ENCODE results near the gene ADAMTSL3.
"Not testable (repeated sequence)": the region's sequence is repeated elsewhere in the genome, so short reads cannot be mapped to it uniquely, and the experiment has no call there.

The ADAMTSL3 gene

GRCh38 chr15:84006421-84006820 is 352.5 kb downstream of the ADAMTSL3 start:
- in situ Hi-C loops (cut with HindIII; ENCODE audit: low pct_ligation_motif_present, low pct_unique_long_range_greater_than_20kb, low sequenced_read_pairs) = no loop called here
- DNase-seq = no peak

- DNase-seq = no peak
- in situ Hi-C loops (cut with HindIII; ENCODE audit: low pct_ligation_motif_present, low pct_unique_long_range_greater_than_20kb, low sequenced_read_pairs) = no loop called here
Measured at GRCh38 chr15:84009616-84010015, 355.7 kb downstream of the ADAMTSL3 start.

- in situ Hi-C loops (cut with HindIII; ENCODE audit: low pct_ligation_motif_present, low pct_unique_long_range_greater_than_20kb, low sequenced_read_pairs) = no loop called here
Measured at GRCh38 chr15:84010246-84010645, 356.3 kb downstream of the ADAMTSL3 start.

GRCh38 chr15:84016371-84016770 is 362.4 kb downstream of the ADAMTSL3 start:
- in situ Hi-C loops (cut with HindIII; ENCODE audit: low pct_ligation_motif_present, low pct_unique_long_range_greater_than_20kb, low sequenced_read_pairs) = no loop called here
- DNase-seq = no peak

More at GRCh38 chr15:84010246-84010645, 356.3 kb downstream of the ADAMTSL3 start:
- no peak for DNase-seq

- no peak for DNase-seq
- in situ Hi-C loops (cut with HindIII; ENCODE audit: low pct_ligation_motif_present, low pct_unique_long_range_greater_than_20kb, low sequenced_read_pairs) = no loop called here
Measured at GRCh38 chr15:84022516-84022915, 368.6 kb downstream of the ADAMTSL3 start.

GRCh38 chr15:84023636-84024035 is 369.7 kb downstream of the ADAMTSL3 start:
- peak; percentile 34 for DNase-seq
- in situ Hi-C loops (cut with HindIII; ENCODE audit: low pct_ligation_motif_present, low pct_unique_long_range_greater_than_20kb, low sequenced_read_pairs) = no loop called here

GRCh38 chr15:84033793-84034553 is 380.1 kb downstream of the ADAMTSL3 start:
- in situ Hi-C loops (cut with HindIII; ENCODE audit: low pct_ligation_motif_present, low pct_unique_long_range_greater_than_20kb, low sequenced_read_pairs) = no loop called here

GRCh38 chr15:84034578-84035398 is 380.9 kb downstream of the ADAMTSL3 start:
- in situ Hi-C loops (cut with HindIII; ENCODE audit: low pct_ligation_motif_present, low pct_unique_long_range_greater_than_20kb, low sequenced_read_pairs) = no loop called here
- DNase-seq = peak; percentile 41

More at GRCh38 chr15:84033793-84034553, 380.1 kb downstream of the ADAMTSL3 start:
- no peak for DNase-seq

- DNase-seq = peak; percentile 56
- in situ Hi-C loops (cut with HindIII; ENCODE audit: low pct_ligation_motif_present, low pct_unique_long_range_greater_than_20kb, low sequenced_read_pairs) = no loop called here
Measured at GRCh38 chr15:84035399-84035766, 381.5 kb downstream of the ADAMTSL3 start.

GRCh38 chr15:84037301-84037700 is 383.4 kb downstream of the ADAMTSL3 start:
- no peak for DNase-seq
- in situ Hi-C loops (cut with HindIII; ENCODE audit: low pct_ligation_motif_present, low pct_unique_long_range_greater_than_20kb, low sequenced_read_pairs) = no loop called here

GRCh38 chr15:84042434-84043056 is 388.6 kb downstream of the ADAMTSL3 start:
- DNase-seq; in situ Hi-C loops (cut with HindIII; ENCODE audit: low pct_ligation_motif_present, low pct_unique_long_range_greater_than_20kb, low sequenced_read_pairs): not testable (repeated sequence)

GRCh38 chr15:84046064-84046637 is 392.2 kb downstream of the ADAMTSL3 start:
- DNase-seq = no peak
- in situ Hi-C loops (cut with HindIII; ENCODE audit: low pct_ligation_motif_present, low pct_unique_long_range_greater_than_20kb, low sequenced_read_pairs) = no loop called here

- in situ Hi-C loops (cut with HindIII; ENCODE audit: low pct_ligation_motif_present, low pct_unique_long_range_greater_than_20kb, low sequenced_read_pairs); DNase-seq: not testable (repeated sequence)
Measured at GRCh38 chr15:84049480-84049879, 395.6 kb downstream of the ADAMTSL3 start.

GRCh38 chr15:84050076-84050475 is 396.2 kb downstream of the ADAMTSL3 start:
- no peak for DNase-seq
- in situ Hi-C loops (cut with HindIII; ENCODE audit: low pct_ligation_motif_present, low pct_unique_long_range_greater_than_20kb, low sequenced_read_pairs) = no loop called here

- in situ Hi-C loops (cut with HindIII; ENCODE audit: low pct_ligation_motif_present, low pct_unique_long_range_greater_than_20kb, low sequenced_read_pairs); DNase-seq: not testable (repeated sequence)
Measured at GRCh38 chr15:84051146-84051545, 397.2 kb downstream of the ADAMTSL3 start.

- in situ Hi-C loops (cut with HindIII; ENCODE audit: low pct_ligation_motif_present, low pct_unique_long_range_greater_than_20kb, low sequenced_read_pairs); DNase-seq: not testable (repeated sequence)
Measured at GRCh38 chr15:84054544-84054943, 400.6 kb downstream of the ADAMTSL3 start.

- DNase-seq = no peak
- in situ Hi-C loops (cut with HindIII; ENCODE audit: low pct_ligation_motif_present, low pct_unique_long_range_greater_than_20kb, low sequenced_read_pairs) = no loop called here
Measured at GRCh38 chr15:84057714-84058331, 403.9 kb downstream of the ADAMTSL3 start.

- DNase-seq; in situ Hi-C loops (cut with HindIII; ENCODE audit: low pct_ligation_motif_present, low pct_unique_long_range_greater_than_20kb, low sequenced_read_pairs): not testable (repeated sequence)
Measured at GRCh38 chr15:84063674-84064073, 409.8 kb downstream of the ADAMTSL3 start.

Data from ACHN (cell line).